Fibroblast of skin of scalp (primary cell): Measurements from ENCODE around the gene MPG.

Source experiments
- DNase-seq: peaks from one replicate; pipeline ENCODE4 v3.0.0-alpha.2; 2013

The MPG gene

DNA sequence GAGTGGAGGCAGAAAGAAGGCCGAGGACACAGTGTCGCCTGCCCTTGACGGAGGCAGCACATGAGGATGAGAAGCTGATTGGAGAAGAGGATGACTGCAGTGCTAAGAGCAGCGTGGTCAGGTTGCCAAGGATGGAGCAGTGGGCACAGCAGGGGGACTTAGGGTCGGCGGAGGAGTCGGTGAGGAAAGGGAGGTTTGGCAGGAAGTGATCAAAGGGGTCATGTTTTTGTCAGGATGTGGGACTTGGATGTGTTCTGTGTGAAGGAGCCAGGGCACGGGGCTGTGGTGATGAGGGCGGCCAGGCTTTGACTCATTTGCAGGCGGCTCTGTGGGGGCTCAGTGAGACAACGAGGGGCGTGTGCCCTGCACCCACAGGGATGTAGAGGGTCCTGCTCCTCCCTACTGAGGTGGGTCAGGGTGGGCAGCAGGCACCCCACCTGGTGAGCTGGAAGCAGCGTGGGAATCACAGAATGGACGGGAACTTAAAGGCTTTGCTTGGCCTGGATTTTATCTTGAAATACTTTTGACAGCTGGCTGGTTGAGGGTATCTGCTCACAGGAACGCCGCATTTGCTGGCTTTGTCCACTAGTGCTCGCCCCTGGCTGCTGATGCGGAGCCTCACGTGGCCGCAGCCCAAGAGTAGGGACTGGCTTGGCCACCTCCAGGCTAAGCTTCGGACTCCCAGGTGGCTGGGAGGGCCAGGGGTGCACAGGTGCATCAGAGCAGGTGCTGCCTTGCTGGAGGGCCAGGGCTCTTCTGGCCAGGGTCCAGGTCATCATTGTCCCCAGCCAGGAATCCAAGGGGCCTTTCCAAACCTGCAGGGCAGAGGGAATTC is 6.0 kb downstream of the MPG start:
- DNase-seq: no peak

DNA sequence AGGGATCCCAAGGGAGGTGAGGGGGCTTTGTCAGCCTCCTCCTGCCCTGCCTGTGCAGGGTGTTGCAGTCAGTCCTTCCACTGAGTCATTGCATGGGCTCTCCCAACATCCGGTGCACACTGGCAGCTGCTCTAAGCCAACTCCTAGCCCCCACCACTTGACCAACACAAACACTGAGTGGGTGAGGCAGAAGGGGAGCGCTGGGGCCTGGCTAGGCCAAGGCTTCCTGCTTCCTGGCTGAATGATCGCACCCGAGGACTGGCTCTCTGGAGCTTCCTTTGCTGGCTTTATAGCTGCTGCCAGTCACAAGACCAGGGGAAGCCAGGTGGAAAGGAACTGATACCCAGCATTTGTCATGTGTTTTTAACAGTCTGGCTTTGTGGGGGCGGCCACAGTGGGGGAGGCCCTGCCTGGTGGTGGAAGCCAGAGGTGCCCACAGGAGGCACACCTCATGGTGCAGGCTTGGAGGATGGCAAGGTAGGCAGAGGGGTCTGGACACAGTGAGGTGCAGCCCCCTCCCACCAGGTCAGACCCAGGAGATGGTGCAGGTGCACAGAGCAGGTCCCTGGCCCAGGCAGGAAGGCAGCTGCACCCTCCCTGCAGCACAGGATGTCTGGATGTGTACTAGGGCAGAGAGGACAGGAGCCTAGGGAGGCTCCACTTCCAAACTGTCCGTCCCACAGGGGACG is 6.8 kb downstream of the MPG start:
- DNase-seq: peak; percentile 84

DNA sequence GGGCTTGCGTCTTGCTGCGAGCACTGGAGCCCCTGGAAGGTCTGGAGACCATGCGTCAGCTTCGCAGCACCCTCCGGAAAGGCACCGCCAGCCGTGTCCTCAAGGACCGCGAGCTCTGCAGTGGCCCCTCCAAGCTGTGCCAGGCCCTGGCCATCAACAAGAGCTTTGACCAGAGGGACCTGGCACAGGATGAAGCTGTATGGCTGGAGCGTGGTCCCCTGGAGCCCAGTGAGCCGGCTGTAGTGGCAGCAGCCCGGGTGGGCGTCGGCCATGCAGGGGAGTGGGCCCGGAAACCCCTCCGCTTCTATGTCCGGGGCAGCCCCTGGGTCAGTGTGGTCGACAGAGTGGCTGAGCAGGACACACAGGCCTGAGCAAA is 7.4 kb downstream of the MPG start:
- DNase-seq: no peak

DNA sequence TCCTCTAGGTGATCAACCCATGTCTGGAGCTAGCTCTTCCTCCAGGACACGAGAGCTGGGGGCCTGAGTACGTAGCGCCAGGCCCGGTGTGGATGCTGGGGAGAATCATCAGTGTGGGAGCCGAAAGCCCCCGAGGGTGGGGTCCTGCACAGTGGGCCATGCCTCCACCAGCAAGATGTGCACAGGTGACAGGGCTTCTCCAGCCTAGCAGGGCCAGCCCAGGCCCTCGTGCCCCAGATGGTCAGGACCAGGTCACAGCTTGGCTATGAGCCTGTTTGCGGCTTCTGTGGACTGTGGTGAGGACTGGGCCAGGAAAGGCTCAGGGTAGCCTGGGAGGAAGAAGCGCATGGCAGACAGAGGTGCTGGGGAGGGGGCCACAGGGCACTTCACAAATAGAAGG is 7.8 kb downstream of the MPG start:
- no peak for DNase-seq

DNA sequence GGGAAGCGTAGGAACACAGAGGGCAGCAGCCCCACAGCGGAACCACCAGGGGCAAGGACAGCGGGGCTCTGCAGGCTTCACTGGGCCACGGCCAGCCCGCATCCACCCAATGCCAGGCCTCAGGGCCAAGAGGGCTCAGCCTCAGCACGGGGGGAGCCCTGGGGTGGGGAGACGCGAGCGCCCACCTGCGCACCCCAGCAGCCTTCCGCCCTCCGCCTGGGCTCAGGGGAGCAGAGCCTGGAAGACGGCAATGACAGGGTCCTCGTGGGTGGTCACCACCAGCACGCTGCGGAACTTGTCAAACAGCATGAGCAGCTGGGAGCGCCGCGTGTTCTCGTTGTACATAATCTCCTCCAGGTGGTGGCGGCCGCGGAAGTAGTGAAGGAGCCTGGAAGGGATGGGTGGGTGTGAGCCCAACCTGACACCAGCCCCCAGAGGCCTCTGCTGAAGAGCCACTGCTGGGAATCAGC is 8.5 kb downstream of the MPG start:
- DNase-seq: no peak

DNA sequence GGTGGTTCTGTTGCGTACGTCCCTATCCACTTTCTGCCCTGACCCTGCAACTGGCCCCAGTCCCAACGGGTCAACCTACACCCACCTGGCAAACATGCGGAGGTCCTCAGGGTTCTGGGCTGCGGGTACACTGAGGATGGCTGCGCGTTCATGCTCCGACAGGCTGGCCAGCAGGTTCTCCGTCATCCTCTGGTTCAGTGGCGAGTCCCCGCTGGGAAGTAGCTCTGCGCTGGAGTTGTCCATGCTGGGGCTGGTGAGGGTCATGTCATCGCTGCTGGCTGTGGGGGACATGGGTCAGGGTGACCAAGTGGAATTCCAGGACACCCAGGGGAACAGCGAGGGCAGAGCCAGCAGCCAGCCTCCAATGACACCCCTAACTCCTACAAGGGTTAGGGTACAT is 10.6 kb downstream of the MPG start:
- DNase-seq: no peak

DNA sequence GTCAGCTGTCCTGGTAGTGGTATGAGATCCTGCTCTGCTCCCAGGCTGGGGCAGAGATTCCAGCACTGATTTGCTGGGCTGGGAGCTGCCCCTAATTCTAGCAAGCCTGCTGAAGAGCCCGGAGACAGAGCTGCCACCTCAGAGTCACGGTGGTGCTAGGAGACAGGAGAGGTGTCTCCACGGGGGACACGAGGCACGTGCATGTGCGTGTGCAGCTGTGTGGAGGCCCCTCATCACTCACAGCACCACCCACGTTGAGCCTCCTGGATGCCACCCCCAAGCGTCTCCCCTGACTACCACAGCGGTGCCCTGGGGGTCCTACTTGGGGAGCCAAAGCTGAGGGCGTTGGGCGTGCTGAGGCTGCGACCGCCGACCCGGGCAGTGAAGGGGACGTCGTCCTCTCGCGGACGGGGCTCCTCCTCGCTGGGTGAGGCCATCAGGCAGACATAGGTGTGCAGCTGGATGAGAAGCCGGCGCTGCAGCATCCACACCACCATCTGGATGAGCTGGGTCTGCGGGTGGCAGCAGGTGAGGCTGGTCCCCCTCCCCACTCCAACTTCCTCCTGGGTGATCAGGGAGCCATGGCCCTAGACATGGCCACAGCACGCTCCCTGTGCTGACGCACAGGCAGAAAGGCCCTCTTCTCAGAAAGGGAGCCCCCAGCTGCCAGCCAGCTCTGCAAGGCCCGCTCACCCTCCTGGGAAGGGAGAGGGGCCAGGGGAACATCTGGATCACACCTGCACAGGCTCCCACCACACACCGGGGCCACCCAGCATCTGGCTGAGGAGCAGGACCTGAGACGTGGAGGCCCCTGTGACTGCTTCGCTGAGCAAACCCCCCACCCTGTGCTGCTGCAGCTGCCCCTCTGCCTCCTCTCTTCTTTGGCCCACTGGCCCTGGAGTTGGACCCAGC is 11.6 kb downstream of the MPG start:
- DNase-seq: no peak

DNA sequence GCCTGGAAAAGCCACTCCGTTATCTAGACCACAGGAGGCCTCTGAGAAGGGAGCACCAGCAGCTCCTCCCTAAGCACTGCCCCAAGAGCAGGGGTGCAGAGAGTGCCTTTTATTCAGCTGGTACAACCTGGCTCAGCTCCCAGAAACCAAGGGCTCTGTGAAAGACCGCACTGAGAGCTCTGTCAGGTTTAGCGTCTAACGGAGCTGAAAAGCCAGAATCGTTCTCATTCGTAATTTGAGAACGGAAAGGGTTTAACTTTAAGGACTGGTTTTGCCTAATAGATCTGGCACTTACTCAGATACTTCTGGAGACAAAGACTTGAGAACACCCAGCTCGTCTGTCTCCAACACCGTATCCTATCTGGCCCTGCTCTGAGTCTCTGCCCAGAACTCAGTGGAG is 13.5 kb downstream of the MPG start:
- DNase-seq: no peak

DNA sequence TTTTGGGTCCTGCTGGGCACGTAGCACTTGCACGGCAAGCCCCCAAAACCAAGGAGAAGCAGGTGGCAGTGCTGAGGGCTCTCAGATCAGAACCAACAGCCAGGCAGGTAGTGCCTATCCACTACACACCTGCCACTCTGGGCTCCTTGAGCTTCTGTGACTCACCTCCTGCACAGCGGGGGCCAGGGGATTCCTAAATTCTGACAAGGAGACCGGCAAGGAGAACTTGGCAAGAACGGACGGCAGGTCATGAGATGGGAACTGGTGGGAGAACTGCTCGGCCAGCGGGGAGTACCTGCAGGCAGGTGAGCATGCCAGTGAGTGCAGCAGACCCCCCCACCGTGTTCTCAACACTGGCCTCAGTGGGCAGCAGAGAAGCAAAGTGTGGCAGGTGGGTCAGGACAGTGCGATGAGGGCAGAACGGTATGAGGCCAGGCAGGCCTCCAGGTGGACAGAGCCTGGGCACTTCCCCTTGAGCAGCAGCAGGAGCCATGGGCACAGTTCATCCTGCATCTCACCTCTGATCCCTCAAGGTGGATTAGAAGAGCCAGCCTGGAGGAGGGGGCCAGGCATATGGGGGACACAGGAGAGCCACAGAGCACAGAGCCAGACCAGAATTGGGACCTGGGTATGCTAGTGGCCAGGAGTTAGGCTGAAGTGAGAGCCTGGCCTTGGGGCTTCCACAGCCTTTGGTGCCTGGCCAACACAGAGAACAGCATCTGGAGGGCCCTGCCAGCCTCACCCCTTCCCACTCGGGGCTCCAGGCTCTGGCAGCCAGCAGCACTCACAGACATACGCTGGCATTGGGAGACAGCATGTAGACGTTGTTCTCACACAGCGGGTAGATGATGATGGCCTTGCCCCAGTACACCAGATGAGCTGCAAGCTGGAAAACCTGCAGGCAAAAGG is 14.7 kb downstream of the MPG start:
- no peak for DNase-seq

DNA sequence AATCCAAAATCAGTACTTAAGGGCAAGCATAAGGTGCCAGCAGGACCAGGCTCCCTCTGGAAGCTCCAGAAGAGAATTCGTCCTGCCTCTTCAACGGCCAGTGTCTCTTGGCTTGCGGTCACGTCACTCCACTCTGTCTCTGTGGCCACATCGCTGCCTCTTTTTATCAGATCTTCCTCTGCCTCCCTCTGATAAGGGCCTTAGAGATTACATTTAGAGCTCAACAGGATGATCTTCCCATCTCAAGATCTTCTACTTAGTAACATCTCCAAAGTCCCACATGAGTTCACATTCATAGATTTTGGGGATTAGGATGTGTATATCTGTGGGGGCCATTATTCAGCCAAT is 16.9 kb downstream of the MPG start:
- DNase-seq: no peak

DNA sequence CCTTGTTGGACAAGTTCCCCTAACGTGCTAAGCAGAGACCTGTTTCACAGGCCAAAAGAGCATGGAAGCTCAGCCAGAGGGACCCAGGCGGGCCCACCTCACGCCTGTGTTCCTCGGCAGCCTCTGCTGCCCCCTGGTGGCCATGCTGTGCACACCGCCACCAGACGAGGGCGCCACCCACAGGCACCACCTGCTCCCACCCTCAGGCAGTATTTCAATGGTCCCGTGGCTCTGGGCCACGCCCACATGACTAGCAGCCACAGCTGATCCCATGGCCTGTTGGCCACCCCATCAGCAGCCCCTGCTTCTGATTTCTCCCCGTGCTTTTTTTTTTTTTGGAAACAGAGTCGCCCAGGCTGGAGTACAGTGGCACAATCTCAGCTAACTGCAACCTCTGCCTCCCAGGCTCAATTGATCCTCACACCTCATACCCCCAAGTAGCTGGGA is 18.9 kb downstream of the MPG start:
- DNase-seq: peak; percentile 88

DNA sequence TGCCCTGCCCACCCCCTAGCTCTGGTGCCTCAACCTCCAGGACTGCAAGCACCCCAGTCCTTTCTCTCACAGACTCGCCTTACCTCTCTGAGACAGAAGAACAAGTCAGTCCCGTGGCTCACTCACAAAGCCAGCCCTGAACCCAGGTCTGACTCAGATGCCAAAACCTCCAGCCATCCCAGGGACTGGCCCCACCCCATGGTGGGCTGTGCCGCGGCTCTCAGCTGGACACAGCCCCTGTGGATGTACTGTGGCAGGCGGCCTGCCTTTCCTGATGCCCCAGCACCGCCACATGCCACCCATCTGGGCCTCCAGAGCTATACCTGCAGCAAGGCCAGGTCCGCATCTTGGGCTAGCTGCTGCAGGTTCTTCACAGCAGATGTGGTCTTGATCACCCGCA is 19.8 kb downstream of the MPG start:
- no peak for DNase-seq

DNA sequence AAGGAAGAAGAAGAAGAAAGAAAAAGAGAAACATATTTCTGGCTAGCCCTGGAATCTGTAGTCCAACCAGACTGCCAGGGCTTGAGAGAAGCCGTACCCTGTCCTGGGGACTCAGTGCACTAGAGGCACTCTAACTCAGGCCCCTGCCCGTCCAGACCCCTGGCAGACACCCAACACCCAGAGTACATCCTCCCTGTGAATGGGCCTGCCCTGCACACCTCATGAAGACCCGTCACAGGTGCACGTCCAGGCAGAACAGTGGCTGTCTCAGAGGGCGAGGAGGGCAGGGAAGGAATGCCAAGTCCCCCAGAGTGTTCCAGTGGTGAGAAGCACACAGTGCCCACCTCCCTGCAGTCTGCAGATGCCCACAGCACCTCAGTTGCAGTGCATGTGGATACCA is 23.0 kb downstream of the MPG start:
- no peak for DNase-seq

DNA sequence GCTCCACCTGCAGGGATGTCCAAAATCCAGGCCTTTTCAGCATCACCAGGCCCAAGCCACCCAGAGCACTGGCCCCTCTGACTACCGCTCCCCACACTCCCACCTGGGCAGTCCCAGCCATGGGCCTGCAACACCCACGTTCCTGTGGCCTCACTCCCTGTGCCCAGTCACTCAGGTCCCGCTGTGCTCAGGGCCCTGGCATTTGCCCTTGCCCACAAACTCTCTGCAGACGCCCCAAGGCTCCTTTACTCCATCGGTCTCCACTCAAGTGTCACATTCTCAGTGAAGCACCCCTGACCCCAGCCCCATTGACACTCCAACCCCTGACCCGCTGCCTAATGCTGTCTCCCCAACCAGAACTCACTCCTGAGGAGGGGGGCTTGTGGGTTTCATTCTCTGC is 23.6 kb downstream of the MPG start:
- DNase-seq: no peak

DNA sequence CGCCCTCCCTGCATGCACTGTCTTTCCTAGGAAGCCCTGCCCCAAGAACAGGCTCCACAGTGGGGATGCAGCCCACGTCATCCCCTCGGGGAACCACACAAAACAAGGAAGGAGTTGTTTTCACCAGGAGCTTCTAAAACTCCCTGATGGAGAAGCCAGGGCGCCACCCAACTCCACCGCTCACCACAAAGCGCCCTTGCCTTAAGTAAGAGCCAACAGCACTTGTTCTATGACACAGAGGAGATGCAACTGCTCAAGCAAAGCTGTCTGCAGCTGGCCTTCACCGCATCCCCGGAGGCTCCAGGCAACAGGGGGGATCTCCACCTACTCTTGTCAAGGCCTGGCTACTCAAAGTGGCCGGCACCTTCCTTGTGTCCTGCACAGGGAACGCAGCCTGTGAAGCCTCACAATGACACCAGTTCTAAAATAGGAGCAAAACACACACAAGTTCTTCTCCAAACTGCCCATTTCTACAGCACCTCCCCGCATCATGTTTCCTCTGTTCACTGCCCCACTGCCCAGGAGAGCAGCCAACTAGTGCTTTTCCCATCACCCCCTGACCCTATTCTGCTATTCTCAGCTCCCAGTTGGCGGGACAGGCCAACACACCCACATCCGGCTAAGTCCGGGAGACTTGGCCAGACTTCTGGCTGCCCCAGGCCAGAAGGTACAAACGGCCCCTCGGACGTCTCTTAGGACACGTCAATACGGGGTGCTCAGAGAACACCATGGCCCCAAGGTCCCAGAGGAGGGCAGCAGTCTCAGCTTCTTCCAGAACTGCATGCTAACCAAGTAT is 24.2 kb downstream of the MPG start:
- DNase-seq: no peak

DNA sequence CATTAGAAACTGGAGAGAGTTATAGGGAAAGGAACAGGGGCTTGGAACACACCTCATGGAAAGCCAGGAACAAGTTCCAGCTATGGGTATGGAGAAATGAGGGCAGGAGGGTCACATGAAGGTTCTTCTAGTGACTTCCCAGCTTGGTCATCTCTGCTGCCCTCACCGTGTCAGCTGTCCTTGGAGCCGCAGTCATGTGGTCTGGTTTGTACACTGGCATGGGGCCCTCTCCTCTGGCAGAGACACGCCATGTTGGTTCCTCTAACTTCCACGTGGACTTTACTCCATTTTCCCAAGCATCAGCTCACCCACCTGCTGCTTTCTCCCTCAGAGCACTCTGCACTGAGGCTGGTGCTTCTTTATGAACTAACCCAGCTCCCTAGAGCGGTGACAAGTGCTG is 26.3 kb downstream of the MPG start:
- DNase-seq: no peak

DNA sequence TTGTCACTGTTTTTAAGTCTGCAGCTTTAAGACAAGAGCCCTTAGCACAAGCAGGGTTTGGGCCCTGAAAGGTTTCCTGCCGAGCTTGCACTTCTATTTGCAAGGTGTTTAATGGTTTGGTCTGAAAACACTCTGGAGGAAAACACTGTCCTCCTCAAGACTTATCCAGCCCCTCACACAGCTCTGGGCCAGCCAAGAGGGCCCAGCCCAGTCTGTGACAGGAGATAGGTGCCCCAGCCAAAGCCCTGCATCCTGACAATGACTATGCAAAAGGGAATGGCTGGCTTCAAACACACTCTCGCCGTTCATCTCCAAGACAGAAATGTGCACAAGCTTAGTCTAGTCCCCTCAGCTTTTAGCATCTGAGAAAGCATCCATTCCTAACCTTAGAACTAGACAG is 26.9 kb downstream of the MPG start:
- DNase-seq: no peak

DNA sequence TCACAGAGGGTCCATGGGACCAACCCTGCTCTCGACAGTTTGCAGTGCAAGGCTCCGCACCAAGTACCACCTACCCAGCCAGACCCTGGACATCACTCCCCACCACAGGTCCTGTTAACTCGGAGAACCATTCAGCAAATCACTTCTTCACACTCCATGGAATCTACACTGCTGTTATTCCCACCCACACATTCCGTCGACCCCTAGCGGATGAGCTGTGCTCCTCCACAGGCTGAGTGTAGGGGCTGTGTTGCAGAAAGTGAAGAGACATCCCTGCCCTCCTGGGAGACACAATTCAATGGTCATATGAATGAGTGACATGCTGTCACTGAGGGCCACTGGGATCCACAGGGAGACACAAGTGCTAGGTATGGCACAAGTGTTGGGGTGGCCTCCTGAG is 27.5 kb downstream of the MPG start:
- DNase-seq: no peak

DNA sequence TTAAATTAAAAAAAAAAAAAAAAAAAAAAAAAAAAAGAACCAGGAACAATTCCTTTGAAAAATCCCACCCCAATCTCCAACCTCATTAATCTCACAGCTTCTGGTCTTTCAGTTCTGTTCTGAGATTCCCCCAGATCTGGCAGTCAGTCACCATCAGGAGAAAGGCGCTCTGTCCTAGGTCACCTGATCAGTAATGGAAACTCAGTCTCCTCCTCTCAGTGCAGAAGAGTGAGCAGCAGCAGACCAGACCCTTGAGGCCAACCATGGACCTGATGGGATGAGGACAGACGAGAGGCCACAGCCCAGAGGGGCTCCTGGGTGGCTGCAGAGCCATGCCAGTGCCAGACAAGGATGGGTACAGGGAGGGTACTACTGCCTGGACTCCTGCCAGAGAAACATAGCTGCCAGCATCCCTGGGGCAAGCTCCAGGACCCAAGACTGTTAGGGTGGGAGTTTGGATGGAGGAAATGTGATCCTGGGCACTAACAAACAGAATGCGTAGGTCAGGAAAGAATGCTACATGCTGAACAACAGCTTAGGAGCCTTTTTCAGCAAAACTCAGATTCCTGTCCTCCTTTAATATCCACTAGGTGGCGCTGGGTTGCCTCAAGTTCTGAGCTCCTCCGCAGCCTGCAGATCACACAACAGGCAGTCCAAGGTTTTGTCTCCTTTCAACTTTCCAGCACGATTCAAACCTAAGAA is 28.7 kb downstream of the MPG start:
- peak; percentile 77 for DNase-seq

DNA sequence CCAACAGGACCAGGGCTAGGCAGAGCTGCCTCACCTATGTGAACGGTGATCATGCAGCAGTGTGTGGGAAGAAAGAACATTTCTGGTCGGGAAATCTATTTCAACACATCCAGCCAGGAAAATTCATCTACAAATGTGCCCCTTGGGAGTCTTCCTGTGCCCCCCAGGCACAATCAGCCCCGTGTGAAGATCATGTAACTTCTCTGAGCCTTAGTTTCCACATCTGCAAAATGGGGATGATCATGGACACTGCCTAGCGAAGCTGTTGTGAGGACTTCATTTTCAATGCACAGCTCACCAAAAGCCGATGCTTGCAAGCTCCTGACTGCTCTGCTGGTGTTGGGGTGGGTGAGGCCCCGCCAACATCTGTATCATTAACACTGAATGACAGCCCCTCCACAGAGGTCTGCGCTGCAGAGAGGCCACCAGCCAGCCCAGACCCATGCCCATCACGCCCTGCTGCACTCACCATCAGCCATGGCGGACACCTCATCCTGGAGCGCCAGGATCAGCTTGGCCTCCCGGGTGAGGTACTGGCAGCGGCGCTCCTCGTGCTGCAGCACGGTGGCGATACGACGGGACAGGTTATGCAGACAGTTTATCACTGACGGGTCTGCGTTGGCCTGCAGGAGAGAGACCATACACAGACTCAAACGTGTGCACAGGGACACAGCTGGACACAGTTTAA is 34.3 kb downstream of the MPG start:
- DNase-seq: no peak
